K562 (cell line): ENCODE results near the gene MRPL4. TPM values are rescaled to one million over a fixed set of nuclear protein-coding genes. Genes with fewer than 3 reads are reported as not detected.

Experiments used
- ARID2 ChIP-seq: fragments of 450-650 bp; IDR thresholded peaks from 2 replicates; pipeline ENCODE4 v1.6.1; 2017; ENCODE audit warnings: antibody characterized with exemption, mild to moderate bottlenecking
- ASH1L ChIP-seq: fragments of 450-650 bp; IDR thresholded peaks from 2 replicates; pipeline ENCODE4 v1.6.1; 2018; ENCODE audit warnings: borderline replicate concordance, mild to moderate bottlenecking, low read depth; ENCODE audit not compliant: partially characterized antibody
- BRCA1 ChIP-seq, 2 experiments: fragments of 450-650 bp in 1 of 2; sonication (generic) in 1 of 2; formaldehyde crosslinking in 1 of 2; IDR thresholded peaks; 2 replicates each; pipeline versions ENCODE4 v1.5.0 to v1.6.1; 2017 to 2020; ENCODE audit warnings: mild to moderate bottlenecking in 1 of 2, missing genetic modification reagents in 1 of 2
- COPS2 ChIP-seq: fragments of 450-650 bp; conservative IDR thresholded peaks from 2 replicates; pipeline ENCODE4 v1.6.1; 2016; ENCODE audit warnings: mild to moderate bottlenecking, moderate library complexity
- CREBBP ChIP-seq: IDR thresholded peaks from one replicate; pipeline ENCODE4 v1.6.1; 2012; ENCODE audit warnings: low read depth, mild to moderate bottlenecking, control low read depth, inconsistent platforms, low read length
- FOXM1 ChIP-seq, 2 experiments: fragments of 450-650 bp in 1 of 2; sonication (generic) in 1 of 2; formaldehyde crosslinking in 1 of 2; IDR thresholded peaks; 2 replicates each; pipeline versions ENCODE4 v1.6.1 to v1.9.0; 2017 to 2022; ENCODE audit warnings: low read depth in 2 of 2, mild to moderate bottlenecking in 2 of 2, missing genetic modification reagents in 1 of 2, moderate library complexity in 1 of 2
- GTF2B ChIP-seq: IDR thresholded peaks from 2 replicates; pipeline ENCODE4 v1.6.1; 2011; ENCODE audit not compliant: insufficient read length; ENCODE audit errors: extremely low read depth
- KDM4B ChIP-seq, 2 experiments: fragments of 450-650 bp in 1 of 2; sonication (generic) in 1 of 2; IDR thresholded peaks; 2 replicates each; pipeline ENCODE4 v1.6.1; 2016 to 2017; ENCODE audit warnings: borderline replicate concordance in 2 of 2, antibody characterized with exemption in 1 of 2, low read depth in 1 of 2, mild to moderate bottlenecking in 1 of 2
- KLF13 ChIP-seq: fragments of 450-650 bp; IDR thresholded peaks from 2 replicates; pipeline ENCODE4 v1.6.1; 2016; ENCODE audit warnings: missing genetic modification characterization, low read depth, mild to moderate bottlenecking, missing compliant biosample characterization, moderate library complexity, borderline replicate concordance
- MBD1 ChIP-seq: fragments of 250-450 bp; sonication (Bioruptor Pico); IDR thresholded peaks from 2 replicates; pipeline ENCODE4 v1.8.0; 2022; ENCODE audit warnings: inconsistent platforms
- MEF2A ChIP-seq: IDR thresholded peaks from 2 replicates; pipeline ENCODE4 v1.6.1; 2011; ENCODE audit warnings: low read depth, mild to moderate bottlenecking, low read length, moderate library complexity; ENCODE audit not compliant: control insufficient read depth
- NCOA4 ChIP-seq: fragments of 450-650 bp; IDR thresholded peaks from 2 replicates; pipeline ENCODE4 v1.6.1; 2018; ENCODE audit warnings: mild to moderate bottlenecking; ENCODE audit not compliant: partially characterized antibody
- NR2C1 ChIP-seq, 2 experiments: fragments of 450-650 bp; IDR thresholded peaks; 2 replicates each; pipeline ENCODE4 v1.6.1; 2017; ENCODE audit warnings: mild to moderate bottlenecking in 2 of 2, antibody characterized with exemption in 1 of 2, inconsistent platforms in 1 of 2, missing compliant biosample characterization in 1 of 2, missing genetic modification characterization in 1 of 2
- SMARCA4 ChIP-seq: fragments of 450-650 bp; IDR thresholded peaks from 2 replicates; pipeline ENCODE4 v1.6.1; 2016
- SRSF1 ChIP-seq: fragments of 200-400 bp; formaldehyde crosslinking; IDR thresholded peaks from 2 replicates; pipeline ENCODE4 v1.6.1; 2017; ENCODE audit warnings: mild to moderate bottlenecking, low read depth, low read length, moderate library complexity
- STAG1 ChIP-seq: sonication (generic); formaldehyde crosslinking; IDR thresholded peaks from 2 replicates; pipeline ENCODE4 v1.5.0; 2020; ENCODE audit warnings: missing genetic modification reagents, borderline replicate concordance
- TAF1 ChIP-seq: IDR thresholded peaks from 2 replicates; pipeline ENCODE4 v1.6.1; 2011; ENCODE audit warnings: mild to moderate bottlenecking, low read length, moderate library complexity; ENCODE audit not compliant: insufficient read depth, control insufficient read depth, severe bottlenecking; ENCODE audit errors: extremely low read depth
- TARDBP ChIP-seq: fragments of 450-650 bp; IDR thresholded peaks from 2 replicates; pipeline ENCODE4 v1.6.1; 2016
- ZZZ3 ChIP-seq: fragments of 450-650 bp; IDR thresholded peaks from 2 replicates; pipeline ENCODE4 v1.6.1; 2016; ENCODE audit warnings: antibody characterized with exemption, mild to moderate bottlenecking, moderate library complexity
- polyA plus RNA-seq, 8 experiments: library from polyadenylated mRNA; depleted of rRNA in 4 of 8; stranded (reverse) in 5 of 8; unstranded in 3 of 8; fragments of >200 nt; fragmentation: Nextera tagmentation in 2 of 8; fragmentation: Illumina TruSeq in 1 of 8; extraction: Ambion mirVana in 2 of 8; extraction: Trizol in 1 of 8; gene quantifications; 2 replicates each; pipeline versions ENCODE4 v1.2.1 to v1.2.3, GENCODE V29; 2011 to 2014; ENCODE audit warnings: inconsistent platforms in 1 of 8, missing spikeins in 1 of 8
- total RNA-seq, 7 experiments: library from RNA; depleted of rRNA in 6 of 7; stranded (reverse); fragments of >200 nt in 6 of 7; fragmentation: Illumina TruSeq in 2 of 7; extraction: Trizol in 2 of 7; gene quantifications; 2 replicates each; pipeline versions ENCODE4 v1.2.1 to v1.2.3, GENCODE V29; 2011 to 2021; ENCODE audit warnings: low replicate concordance in 1 of 7
- TF ChIP-seq, protein P1 (sequence below): fragments of 250-450 bp; sonication (Bioruptor Pico); IDR thresholded peaks from 2 replicates; pipeline ENCODE4 v1.8.0; 2022; ENCODE audit warnings: moderate library complexity, mild to moderate bottlenecking, inconsistent platforms
- TF ChIP-seq, protein P2 (sequence below): fragments of 450-650 bp; IDR thresholded peaks from 2 replicates; pipeline ENCODE4 v1.7.0; 2016; ENCODE audit warnings: borderline replicate concordance

The MRPL4 gene
- total and polyA plus RNA-seq, 9 of the 15 experiments (the other 6 are each of a cell fraction or from before 2014, with no cell fraction given), result 1.4 to 239 (median 64.9) TPM

- TF ChIP-seq NR2C1 (IDR thresholded peaks at IDR 0.05) (no peak), NR2C1 (tag; IDR thresholded peaks at IDR 0.05) (no peak), BRCA1 (IDR thresholded peaks at IDR 0.05) (no peak), BRCA1 (CRISPR knock-in tag; IDR thresholded peaks at IDR 0.05) (no peak), SRSF1 (no peak), TAF1 (peak; percentile 62), MBD1 (no peak), ARID2 (no peak), TARDBP (no peak), SMARCA4 (0 out of 2 replicates have a peak, but pooled peaks have one; percentile 12), MEF2A (no peak), ZZZ3 (no peak), STAG1 (no peak), FOXM1 (IDR thresholded peaks at IDR 0.05; ENCODE audit: low read depth) (no peak), FOXM1 (CRISPR knock-in tag; IDR thresholded peaks at IDR 0.05; ENCODE audit: low read depth) (no peak; the same call in 1 of the 2 replicates), KLF13 (tag) (no peak; the same call in 1 of the 2 replicates), KDM4B (IDR thresholded peaks at IDR 0.05; ENCODE audit: borderline replicate concordance in 2 of 2, low read depth in 1 of 2) (no peak), ASH1L (peak; percentile 39), CREBBP (no peak), GTF2B (no peak), NCOA4 (no peak), COPS2 (no peak)
- TF ChIP-seq, protein P1, sequence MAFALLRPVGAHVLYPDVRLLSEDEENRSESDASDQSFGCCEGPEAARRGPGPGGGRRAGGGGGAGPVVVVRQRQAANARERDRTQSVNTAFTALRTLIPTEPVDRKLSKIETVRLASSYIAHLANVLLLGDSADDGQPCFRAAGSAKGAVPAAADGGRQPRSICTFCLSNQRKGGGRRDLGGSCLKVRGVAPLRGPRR, result no peak
- TF ChIP-seq, protein P2, sequence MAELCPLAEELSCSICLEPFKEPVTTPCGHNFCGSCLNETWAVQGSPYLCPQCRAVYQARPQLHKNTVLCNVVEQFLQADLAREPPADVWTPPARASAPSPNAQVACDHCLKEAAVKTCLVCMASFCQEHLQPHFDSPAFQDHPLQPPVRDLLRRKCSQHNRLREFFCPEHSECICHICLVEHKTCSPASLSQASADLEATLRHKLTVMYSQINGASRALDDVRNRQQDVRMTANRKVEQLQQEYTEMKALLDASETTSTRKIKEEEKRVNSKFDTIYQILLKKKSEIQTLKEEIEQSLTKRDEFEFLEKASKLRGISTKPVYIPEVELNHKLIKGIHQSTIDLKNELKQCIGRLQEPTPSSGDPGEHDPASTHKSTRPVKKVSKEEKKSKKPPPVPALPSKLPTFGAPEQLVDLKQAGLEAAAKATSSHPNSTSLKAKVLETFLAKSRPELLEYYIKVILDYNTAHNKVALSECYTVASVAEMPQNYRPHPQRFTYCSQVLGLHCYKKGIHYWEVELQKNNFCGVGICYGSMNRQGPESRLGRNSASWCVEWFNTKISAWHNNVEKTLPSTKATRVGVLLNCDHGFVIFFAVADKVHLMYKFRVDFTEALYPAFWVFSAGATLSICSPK, result no peak
Measured at GRCh38 chr19:10288662-10289166, 36.7 kb downstream of the MRPL4 start (continued).
